Bone marrow (tissue), 2 donors: ENCODE measurements around the gene FAM110A.
"Not testable (repeated sequence)": the region's sequence is repeated elsewhere in the genome, so short reads cannot be mapped to it uniquely, and the experiment has no call there.

ENCODE experiments used
- DNase-seq, 2 donors: peaks; one replicate each; lab custom pipeline; 2025; lab: John Stamatoyannopoulos, UW

FAM110A gene

DNA sequence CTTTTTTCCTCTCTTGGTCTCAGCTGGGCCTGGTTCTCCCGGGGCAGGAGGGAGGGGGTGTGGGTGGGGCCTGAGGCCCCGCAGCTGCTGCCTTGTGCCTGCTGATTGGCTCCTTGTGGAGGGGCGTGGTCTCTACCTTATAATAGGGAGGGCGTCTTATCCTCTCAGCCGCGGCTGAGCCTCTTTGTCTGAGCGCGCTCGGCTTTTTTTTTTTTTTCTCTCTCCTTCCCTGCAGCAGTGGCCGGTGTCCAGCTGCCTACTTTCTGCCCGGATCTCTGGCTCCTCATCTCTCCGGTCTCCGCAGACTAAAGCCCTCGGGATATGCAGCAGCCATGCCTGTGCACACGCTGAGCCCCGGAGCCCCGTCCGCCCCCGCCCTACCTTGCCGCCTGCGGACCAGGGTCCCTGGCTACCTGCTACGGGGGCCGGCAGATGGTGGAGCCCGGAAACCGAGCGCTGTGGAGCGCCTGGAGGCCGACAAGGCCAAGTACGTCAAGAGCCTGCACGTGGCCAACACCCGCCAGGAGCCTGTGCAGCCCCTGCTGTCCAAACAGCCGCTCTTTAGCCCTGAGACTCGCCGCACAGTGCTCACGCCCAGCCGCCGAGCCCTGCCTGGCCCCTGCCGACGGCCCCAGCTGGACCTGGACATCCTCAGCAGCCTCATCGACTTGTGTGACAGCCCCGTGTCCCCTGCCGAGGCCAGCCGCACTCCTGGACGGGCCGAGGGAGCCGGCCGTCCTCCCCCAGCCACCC is 11.1 kb downstream of the FAM110A start:
- DNase-seq, result peak in 1 of 2 donors; percentile 91

DNA sequence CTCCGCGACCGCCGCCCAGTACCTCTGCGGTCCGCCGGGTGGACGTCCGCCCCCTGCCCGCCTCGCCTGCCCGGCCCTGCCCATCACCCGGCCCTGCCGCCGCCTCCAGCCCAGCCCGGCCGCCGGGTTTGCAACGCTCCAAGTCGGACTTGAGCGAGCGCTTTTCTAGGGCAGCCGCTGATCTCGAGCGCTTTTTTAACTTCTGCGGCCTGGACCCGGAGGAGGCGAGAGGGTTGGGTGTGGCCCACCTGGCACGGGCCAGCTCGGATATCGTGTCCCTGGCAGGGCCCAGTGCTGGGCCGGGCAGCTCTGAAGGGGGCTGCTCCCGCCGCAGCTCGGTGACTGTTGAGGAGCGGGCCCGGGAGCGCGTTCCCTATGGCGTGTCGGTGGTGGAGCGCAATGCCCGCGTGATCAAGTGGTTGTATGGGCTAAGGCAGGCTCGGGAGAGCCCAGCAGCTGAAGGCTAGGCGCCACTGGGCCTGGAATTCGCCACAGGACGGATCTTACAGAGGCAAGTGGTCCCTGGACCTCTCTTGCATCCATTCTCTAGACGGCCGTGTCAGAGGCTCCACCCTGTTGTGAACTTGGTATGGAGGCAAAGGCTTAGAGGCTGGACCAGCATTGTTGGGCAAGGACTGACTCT is 11.8 kb downstream of the FAM110A start:
- no peak for DNase-seq

DNA sequence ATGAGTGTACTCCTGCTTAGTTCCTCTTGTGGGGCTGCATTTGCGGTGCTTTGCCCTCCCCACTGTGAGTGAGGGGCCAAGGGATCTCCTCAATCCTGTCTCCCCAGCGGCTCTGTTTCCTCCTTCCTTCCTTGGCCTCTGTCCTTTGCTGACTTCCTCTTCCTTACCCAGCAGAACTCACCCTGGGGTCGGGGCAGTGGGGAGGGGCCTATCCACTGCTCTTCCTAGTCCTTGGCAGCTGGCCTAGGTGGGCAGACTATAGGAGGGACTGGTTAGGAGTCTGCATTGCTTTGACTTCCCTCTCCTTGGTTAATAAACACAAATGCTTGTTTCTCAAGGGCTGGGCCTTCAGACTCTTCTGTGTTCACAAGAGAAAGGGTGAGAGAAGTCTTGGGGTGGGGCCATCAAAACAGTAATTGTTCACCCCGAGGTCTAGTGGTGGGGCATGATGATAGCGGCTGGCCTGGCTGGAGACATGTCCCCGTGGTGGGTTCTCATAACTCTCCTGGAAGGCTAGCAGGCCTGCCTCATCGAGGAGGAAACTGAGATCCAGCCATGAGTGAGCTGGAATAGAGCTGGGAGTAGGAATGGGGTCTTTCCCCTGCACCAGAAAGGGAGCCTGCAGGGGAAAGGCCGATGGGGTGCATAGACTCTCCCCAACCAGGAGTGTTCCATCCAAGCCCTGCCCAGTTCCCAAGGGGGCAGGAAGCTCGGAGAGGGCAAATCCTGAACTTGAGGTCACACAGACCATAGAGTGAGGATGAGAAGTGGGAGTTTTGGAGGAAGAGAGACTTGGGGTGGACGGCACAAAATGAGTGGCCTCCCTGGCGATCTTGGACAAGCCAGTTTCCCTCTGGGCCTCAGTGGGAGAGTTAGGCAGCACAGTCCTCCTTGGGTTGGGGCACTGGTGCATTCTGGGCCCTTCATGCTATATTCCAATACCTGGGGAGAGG is 12.7 kb downstream of the FAM110A start:
- no peak for DNase-seq

DNA sequence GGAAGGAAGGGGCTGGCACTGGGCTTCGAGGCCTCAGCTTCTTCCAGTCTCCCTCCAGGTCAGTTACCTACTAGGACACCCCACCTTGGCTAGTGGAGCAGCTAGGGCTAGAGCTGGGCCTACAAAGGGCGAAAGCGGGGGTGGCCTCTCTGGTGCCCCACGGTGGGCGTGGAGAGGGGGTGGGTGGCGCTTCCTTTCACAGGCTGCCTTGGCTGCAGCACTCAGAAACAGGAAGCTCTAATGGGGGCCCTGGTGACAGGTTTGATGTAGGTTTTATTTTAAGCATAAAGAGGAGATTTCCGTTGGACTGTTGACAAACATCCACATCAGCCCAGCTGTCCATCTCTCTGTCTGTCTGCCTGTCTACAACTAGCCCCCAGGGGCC is 13.4 kb downstream of the FAM110A start:
- DNase-seq, result peak in 1 of 2 donors; percentile 63

DNA sequence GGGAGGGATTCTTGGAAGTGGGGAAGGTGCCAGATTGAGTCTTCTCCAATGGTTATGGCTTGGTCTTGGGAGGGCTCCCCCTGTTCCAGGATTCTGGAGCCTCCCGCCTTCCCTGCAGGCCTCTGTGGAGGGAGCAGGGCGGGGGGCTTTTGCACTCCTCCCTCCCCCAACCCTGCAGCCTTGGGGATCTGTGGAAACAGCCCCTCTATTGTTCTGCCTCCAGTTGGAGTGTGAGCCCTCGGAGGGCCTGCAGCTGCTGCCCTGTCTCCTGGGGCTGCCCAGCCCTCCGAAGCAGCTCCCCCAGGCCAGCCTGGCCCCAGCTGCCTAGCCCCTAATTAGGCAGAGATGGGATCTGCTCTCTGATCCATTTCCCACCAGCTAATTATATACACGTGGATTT is 14.7 kb downstream of the FAM110A start:
- DNase-seq, result no peak

DNA sequence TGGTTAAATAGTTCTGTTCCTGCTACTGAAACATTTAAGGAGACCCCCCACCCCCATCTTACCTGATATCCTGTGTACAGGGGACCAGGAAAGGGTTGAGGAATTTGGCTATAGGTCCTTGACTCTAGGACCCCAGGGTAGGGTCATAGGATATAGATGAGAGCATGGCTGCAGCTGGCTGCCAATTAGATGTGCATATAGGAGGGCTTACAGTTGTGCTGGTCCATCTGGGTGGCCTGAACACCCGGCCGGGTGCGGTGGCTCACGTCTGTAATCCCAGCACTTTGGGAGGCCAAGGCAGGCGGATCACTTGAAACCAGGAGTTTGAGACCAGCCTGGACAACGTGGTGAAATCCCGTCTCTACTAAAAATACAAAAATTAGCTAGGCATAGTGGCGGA is 15.2 kb downstream of the FAM110A start:
- DNase-seq, result not testable (repeated sequence)

DNA sequence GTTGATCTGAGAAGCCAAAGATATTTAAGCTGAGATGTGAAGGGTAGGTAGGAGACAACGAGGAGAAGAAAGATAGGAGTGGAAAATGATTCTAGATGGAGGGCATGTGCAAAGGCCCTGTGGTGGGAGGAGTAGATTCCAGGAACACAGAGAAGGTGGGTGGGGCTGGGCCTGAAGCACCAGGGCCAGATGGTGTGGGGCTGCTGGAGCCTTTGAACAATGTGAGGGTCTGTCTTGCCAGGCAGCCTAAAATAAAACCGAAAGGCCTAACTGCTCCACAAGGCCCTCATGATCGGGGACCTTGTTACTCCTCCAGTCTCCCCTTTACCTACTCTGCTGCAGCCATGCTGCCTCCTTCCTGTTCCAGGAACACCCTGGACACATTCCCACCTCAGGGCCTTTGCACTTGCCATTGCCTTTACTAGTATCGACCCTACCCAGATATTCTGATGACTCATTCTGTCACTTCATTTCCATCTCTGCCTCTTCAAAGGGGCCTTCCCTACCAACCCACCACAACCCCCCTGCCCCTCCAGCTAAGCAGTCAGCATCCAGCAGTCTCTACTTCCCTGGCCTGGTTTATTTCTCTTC is 20.0 kb downstream of the FAM110A start:
- no peak for DNase-seq

DNA sequence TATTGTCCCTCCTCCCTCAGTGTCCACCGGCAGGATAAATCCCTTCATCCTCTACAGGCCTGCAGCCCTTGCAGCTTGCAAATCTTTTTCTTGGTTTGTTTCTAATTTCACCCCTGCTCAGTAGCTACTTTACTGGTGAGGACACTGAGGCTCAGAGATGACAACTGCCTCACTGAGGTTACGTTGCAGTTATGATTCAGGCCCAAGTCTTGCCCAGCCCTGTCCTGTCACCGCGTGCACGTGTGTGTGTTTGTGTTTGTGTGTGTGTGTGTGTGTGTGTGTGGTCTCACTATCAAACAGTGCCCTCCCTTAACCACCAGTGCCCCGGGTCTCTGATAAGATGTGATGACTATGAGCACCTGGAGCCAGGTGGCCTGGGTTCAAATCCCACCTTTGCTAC is 21.1 kb downstream of the FAM110A start:
- no peak for DNase-seq

DNA sequence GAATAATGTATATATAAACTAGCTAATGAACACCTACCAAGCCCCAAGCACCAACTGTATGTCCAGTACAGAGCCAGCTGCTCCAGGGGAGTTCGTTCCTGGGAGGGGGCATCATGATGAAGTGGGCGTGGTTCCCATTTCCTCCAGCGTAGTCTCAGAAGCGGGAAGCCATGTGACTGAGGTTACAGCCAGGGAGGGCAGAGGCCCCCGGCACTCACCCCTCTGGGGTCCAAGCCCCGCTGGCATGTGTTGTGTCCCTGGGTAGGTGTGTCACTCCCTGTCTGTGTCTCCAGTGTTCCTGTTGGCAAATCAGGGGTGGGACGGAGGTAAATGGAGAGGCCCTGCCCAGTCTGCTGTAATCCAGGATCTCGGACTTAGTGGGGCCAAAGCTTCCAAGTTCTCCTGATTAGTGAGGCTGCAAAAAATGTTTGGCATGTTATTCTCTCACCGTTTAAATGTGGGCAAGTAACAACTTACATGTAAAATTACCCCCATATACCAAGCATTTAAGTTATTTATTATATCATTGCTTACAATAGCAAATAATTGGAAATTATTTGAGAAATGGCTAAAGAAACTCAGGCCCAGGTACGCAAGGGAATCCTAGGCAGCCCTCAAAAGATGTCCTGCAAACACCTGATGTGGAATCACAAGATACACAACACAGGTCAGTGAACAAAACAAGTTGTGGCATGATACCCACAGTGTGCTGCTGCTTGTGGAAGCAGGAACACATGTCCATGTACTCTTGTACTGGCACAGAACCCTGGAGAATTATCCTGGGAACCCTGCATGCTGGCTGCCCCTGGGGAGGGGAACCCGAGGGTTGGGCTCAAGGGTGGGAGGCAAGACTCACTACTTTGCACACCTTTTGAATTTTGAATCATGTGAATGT is 22.2 kb downstream of the FAM110A start:
- no peak for DNase-seq

DNA sequence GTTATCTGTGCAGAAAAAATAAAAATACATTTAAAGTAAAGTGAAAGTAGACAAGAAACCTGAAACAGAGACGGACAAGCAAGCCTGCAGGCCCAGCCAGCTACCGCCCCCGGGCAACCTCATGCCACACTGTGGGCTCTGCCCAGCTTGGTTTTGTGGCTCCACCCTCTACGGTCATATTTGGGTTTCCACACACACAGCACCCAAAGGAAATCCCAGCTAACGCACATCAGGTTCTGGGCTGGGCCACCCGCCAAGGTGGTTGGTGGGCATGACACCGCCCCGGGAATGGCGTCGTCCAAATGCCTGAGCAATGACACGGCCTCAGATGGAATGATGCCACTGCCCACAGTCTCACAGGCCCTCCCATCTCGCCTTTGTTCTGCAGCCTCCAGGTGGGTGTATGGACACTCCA is 22.9 kb downstream of the FAM110A start:
- no peak for DNase-seq

DNA sequence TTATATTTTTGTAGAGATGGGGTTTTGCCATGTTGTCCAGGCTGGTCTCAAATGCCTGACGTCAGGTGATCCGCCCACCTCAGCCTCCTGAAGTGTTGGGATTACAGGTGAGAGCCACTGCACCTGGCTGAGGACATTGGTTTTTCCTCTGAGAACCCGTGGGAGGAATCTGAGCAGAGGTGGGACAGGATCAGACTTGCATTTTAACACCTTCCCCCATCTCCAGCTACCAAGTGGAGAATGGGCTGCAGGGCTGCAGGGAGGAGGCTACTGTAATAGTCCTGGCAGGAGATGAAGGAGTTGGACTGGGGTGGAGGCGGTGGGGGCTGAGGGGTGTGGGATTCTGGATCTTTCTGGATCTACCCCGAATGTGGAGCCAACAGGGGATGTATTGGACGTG is 24.5 kb downstream of the FAM110A start:
- no peak for DNase-seq

DNA sequence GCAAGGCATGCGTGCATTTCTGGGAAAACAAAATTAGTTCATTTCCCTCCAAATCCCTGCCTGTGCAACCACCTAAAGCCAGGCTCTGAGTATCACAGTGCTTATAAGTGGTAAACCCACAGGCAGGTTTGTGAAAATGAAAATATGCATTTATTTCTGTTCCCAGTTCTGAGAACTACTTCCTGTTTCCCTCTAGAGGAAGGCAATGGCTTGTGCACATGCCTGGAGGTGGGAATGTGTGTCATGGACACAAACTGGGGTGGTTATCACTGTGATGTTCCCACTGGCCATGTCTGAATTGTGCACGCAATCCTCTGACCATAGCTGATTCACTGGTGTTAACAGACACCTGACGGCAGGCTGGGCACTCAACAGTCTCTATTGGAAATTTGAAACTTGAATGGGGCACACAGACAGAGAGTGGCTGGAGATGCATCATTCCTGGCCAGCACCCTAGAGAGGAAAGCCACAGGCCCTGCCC is 26.3 kb downstream of the FAM110A start:
- DNase-seq, result no peak

DNA sequence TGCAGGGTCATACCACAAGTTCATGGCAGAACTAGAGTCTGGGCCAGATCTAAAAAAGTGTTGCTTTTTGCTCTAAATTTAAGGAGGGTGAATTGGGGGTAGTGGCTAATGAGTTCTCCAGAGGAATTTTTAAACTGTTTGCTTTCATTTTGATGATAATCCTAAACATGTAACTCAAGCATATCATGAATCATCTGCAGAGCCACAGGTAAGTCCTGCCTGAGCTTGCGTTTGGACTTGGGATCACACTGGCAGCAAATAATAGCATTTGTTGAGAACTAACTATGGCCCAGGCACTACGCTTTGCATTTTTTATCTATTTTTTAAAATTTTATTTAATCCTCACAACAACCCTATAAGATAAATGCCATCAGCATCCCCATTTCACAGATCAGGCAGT is 27.4 kb downstream of the FAM110A start:
- DNase-seq, result no peak

DNA sequence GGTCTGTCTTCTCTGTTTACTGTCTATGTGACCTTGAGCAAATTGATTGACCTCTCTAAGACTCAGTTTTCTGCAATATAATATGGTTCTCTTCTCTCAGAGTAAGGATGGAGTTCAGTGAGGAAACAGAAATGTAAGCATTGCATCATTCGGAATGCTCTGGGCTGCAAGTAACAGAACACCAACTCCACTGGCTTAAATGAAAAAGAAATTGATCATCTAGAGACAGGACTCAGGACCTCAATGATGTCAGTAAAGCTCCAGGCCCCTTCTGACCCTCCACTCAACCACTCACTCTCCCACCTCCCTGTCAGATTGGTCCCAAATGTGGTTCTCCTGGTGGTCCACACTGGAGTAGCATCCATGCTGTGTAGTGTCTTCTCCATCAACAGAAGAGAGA is 31.9 kb downstream of the FAM110A start:
- DNase-seq, result no peak

DNA sequence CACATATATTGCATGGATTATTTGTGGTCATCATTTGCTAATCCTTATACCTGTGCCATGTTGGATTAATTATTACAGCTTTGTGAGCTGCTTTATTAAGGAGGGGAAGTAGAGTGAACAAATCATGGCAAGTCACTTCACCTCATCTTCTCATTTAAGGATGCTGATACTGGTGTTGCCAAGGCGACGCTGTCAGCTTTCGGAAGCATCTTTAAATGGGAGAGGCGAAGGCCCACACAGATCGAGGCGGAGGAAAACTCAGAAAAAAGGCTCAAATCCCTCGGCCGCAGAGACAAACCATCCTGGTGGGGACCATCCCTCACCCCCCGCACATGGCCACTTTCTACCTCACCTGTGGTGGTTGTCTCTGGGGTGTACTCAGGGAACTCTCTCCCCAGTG is 34.8 kb downstream of the FAM110A start:
- DNase-seq, result no peak

DNA sequence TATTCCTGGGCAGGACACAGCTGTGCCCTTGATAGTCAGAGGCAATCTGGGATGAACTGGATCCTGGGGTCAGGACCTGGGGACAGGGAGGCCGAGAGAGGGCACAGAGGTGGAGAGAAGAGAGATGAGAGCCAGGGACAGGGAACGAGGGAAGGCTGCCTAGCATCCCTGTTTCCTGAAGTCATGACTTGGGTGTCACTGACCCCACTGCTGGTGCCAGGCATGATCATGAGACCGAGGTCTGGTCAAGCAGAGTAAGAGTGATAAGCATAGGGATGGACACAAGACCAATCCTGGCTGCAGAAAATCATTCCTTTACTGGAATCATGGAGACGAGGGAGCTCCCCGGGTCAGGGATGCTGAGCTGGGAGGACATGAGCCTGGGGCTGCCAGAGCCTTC is 36.1 kb downstream of the FAM110A start:
- no peak for DNase-seq

DNA sequence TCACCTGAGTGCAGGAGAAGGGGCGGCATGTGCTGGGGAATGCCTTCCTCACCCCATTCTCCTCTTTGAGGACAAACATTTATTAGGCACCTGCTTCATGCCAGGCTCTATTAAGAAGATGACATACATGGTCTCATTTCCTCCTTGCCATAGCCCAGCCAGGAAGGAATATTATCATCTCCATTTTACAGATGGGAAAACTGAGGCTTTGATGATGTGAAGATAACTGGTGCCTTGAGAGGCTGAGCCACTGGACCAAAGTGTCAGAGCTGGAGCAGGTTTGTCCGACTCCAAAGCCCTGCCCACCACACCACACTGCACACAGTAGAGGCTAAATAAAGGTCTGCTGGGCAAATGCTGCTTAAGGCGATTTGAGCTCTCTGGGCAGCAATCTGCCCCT is 37.2 kb downstream of the FAM110A start:
- no peak for DNase-seq

DNA sequence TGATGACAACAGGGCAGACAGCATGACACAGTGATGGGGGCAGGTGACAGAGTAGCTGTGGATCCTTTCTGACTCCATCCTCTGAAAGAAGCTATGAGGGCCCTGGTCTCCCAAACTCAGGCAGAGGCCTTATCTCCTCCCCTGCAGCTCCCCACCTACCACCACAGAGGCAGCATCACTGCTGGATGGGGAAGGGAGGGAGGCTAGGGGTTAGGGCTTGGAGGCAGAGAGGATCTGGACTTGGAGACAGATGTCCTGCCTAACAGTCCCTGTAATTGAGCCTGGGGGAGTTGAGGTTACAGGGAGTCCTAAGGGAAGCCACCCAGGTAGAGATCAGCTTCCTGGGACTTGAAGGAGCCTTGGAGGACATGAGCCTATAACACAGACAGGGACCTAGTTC is 37.9 kb downstream of the FAM110A start:
- no peak for DNase-seq

DNA sequence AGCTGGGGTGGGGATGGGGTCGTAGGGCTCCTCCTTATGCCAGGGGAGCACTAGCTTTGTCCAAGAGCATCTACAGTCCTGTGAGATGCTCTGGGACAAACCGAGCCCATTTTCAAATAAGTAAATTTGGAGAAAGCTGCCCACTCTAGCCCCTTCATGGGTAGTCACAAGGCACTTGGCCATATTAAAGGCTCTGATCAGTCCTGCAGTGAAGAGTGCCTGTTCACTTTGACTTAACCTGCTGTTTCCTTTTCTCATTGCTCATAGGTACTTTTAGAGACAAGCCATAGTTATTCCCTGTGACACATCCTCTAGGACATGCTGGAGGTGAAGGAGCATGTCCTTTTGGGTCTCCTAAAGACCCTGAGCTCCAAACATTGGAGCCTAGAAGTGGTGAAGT is 38.4 kb downstream of the FAM110A start:
- DNase-seq, result no peak

DNA sequence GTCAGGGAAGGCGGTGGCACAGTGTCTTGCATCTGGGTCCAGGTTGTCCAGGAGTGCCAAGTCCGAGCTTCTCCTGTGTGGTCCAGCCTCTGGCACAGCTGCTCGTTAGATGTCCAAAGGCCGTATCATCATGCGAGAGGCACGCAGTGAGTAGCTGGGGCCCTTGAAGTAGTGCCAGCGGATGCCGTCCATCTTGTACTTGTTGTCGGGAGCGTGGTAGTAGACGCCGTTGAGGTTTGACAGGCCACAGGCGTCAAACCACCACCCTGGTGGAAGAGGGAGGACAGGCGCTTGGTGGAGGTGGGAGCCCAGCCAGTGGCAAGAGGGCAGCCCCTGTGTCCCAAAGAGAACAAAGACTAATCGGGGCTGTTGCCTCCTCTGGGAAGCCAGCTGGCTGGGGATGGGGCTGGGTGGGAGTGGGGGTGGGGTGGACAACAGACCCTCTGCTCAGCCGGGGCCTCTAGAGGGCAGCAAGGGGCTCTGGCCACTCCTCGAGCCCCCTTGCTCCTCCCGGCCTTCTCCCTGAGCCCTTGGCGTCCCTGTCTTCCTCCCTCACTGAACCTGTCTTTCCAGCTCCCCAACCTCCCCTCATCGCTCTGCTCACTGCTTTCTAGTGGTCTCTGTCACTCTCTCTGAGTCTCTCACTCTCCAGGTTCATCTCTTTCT is 39.5 kb downstream of the FAM110A start:
- DNase-seq, result no peak
